Right cardiac atrium (tissue), 5 donors: Measurements from ENCODE around the gene SUCO. TPM values are rescaled to one million over a fixed set of nuclear protein-coding genes. Genes with fewer than 3 reads are reported as not detected.

ENCODE experiments used
- ATAC-seq, 2 donors: fragments of 200-7000 bp; cut with Tn5 transposase; one replicate each; pipeline versions ENCODE4 v1.8.0 to v1.9.1; 2020; ENCODE audit warnings: moderate library complexity in 2 of 2, mild to moderate bottlenecking in 1 of 2
- DNase-seq, 3 donors: peaks; one replicate each; pipeline ENCODE4 v3.0.0-alpha.2; 2020
- H3K27ac ChIP-seq: one replicate; pipeline ENCODE4 v1.5.1; 2013; ENCODE audit warnings: mild to moderate bottlenecking, low read length, control low read depth, moderate library complexity
- H3K27me3 ChIP-seq: one replicate; pipeline ENCODE4 v1.6.1; 2013; ENCODE audit not compliant: control insufficient read depth, insufficient read depth
- H3K4me1 ChIP-seq: one replicate; pipeline ENCODE4 v1.6.1; 2013; ENCODE audit warnings: low read length; ENCODE audit not compliant: control insufficient read depth, insufficient read depth
- H3K4me3 ChIP-seq: one replicate; pipeline ENCODE4 v1.5.1; 2013; ENCODE audit warnings: low read length, control low read depth
- H3K9me3 ChIP-seq: one replicate; pipeline ENCODE4 v1.6.1; 2013; ENCODE audit warnings: low read length; ENCODE audit not compliant: control insufficient read depth
- WGBS: extraction: QIAGEN DNeasy Blood & Tissue Kit; methylation state at CpG from one replicate; pipeline ENCODE4 v1.1.7; 2013; 5-methylcytosine and 5-hydroxymethylcytosine counted together
- intact Hi-C, 4 donors: fragments of 100-400 bp; cut with DNase I; formaldehyde crosslinking; loops; one replicate each; pipeline versions ENCODE4 v1.11.0 to v1.14.0; 2022 to 2023
- long read RNA-seq, 4 donors: library from polyadenylated mRNA; unstranded; transcript quantifications; one replicate each; pipeline ENCODE4 v2.0.0, GENCODE V29; 2020 to 2021
- polyA plus RNA-seq: library from polyadenylated mRNA; stranded (reverse); fragments of 200-250 nt; gene quantifications from one replicate; pipeline ENCODE4 v1.2.3, GENCODE V29; 2013
- total RNA-seq, 4 donors: library from RNA; stranded (reverse); fragmentation: NEBNext Ultra II Directional; extraction: Animal tissue kit (Norgen Biotek cat#: 25700); gene quantifications; one replicate each; pipeline ENCODE4 v1.2.1, GENCODE V29; 2021
- donor health status: healthy with polysubstance abuse.
- donor health status: DM: no; HTN: yes; CAD: no.
- donor health status: DM: no; HTN: no; CAD: no.
- donor health status: DM: no; HTN: yes; CAD: no; lungs with severe emphysema.
- donor health status: DM: yes; HTN: yes; CAD: no.

The SUCO gene, protein sequence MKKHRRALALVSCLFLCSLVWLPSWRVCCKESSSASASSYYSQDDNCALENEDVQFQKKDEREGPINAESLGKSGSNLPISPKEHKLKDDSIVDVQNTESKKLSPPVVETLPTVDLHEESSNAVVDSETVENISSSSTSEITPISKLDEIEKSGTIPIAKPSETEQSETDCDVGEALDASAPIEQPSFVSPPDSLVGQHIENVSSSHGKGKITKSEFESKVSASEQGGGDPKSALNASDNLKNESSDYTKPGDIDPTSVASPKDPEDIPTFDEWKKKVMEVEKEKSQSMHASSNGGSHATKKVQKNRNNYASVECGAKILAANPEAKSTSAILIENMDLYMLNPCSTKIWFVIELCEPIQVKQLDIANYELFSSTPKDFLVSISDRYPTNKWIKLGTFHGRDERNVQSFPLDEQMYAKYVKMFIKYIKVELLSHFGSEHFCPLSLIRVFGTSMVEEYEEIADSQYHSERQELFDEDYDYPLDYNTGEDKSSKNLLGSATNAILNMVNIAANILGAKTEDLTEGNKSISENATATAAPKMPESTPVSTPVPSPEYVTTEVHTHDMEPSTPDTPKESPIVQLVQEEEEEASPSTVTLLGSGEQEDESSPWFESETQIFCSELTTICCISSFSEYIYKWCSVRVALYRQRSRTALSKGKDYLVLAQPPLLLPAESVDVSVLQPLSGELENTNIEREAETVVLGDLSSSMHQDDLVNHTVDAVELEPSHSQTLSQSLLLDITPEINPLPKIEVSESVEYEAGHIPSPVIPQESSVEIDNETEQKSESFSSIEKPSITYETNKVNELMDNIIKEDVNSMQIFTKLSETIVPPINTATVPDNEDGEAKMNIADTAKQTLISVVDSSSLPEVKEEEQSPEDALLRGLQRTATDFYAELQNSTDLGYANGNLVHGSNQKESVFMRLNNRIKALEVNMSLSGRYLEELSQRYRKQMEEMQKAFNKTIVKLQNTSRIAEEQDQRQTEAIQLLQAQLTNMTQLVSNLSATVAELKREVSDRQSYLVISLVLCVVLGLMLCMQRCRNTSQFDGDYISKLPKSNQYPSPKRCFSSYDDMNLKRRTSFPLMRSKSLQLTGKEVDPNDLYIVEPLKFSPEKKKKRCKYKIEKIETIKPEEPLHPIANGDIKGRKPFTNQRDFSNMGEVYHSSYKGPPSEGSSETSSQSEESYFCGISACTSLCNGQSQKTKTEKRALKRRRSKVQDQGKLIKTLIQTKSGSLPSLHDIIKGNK (N-terminal part only)
- 10 to 100 TPM; 31.4 to 36.1 (median 32.0) TPM for total RNA-seq
- 10.3 TPM for polyA plus RNA-seq
- long read RNA-seq, donor 1, partial matches to known transcripts, result 10 of 17 reads
- long read RNA-seq, donor 1, other reads (novel, unspliced or antisense), result 7 of 17 reads
- long read RNA-seq, donor 2, partial matches to known transcripts, result 1 of 2 reads
- long read RNA-seq, donor 2, other reads (novel, unspliced or antisense), result 1 of 2 reads
- long read RNA-seq, donor 3, partial matches to known transcripts, result 13 of 21 reads
- long read RNA-seq, donor 3, other reads (novel, unspliced or antisense), result 6 of 21 reads
- long read RNA-seq, donor 4, partial matches to known transcripts, result 1 of 3 reads
- long read RNA-seq, donor 4, other reads (novel, unspliced or antisense), result 1 of 3 reads

DNA sequence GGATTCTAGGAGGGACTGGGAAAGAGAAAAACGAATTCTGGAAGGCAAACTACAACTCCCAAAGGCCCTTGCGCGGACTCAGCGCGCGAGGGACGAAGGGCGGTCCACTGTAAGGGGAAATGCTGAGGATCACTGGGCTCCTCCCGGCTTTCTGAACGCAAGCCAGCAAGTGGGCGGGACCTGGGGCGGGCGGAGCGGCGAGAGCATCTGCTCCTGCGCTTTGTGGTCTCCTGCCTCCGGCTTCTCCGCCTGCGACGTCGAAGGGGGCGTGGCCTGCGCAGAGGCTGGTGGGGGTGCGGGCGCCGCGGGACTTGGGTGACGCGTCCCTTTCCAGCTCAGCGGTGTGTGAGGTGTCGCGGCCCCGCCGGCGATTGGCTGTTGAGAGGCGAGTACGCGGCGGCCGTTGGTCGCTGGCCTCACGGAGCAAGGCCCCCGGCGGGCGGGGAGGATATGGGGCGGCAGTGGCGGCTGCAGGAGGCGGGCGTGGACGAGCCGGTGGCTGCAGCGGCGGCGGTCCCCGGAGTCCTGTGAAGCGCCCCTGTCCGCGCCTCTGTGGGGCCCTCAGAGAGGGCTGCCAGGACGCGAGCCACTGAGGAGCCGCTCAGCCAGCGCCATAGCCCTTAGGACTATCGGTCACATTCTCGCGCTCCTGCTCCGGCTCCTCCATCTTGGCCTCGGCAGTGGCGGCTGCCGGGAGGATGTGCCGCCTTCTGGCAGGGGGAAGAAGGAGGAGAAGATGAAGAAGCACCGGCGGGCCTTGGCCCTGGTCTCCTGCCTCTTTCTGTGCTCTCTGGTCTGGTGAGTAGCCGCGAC, at the start of gene SUCO:
TSS of gene SUCO (plus strand) at position 451 of the 813 bp plus-strand sequence. CDS start at position 737, 286 bp downstream.
- H3K4me3 ChIP-seq, result peak within 1 kb of the TSS; percentile 93
- no peaks in the 10 kb centered on the region for H3K4me1 ChIP-seq
- H3K27ac ChIP-seq, result peak within 1 kb of the TSS; percentile 97
- no peaks in the 10 kb centered on the region for H3K9me3 ChIP-seq
- ATAC-seq (peak; percentile 98 to 99), DNase-seq (peak; percentile 100)
- no peaks in the 10 kb centered on the region for H3K27me3 ChIP-seq
- under 1% methylated on average over 74 of the region's 74 CpGs for WGBS
- intact Hi-C loops, result loop anchor here in 2 of 4 donors (5.0 to 10.0 kb wide), 2 partner anchors 78 to 81 kb away; no protein-coding TSS in a partner anchor

DNA sequence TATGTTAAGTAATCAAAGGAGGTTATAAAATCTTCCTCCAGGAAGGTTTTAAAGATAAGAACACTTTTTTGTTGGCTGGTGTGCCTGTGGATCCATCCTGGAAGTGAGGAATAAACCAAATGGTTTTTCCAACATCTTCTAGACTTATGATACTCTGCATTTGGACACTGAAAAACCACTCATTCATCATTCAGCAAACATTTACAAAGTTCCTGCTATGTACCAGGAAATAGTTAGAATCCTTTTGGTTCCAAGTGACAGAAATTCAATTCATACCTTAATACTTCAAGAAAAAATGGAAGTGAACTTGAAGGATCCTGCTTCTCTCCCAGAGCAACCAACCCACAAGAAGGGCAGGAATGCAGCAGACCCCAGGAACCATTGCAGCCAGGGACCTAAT, 49.5 kb upstream of the SUCO start:
- no peak overlapping the region for H3K4me3 ChIP-seq
- no peak for DNase-seq
- ATAC-seq, result no peak

DNA sequence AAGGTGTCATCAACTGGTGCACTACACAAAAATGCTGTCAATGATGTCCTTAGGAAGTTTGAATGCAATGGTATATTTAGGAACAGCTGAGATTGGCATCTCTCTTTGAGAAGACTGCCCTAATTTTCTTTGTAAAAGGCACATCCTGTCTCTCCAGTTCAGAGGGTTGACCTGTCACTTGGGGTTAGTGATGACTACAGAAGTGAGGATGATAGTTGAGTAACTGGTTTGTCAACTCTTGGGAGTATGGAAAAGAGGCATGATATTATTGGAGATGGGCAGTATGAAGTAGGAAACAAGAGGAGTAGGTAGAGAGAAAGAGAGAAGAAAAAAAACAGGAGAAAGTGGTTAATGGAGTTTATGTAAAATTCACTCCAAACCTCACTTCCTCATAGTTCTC, 48.7 kb upstream of the SUCO start:
- Histone ChIP-seq H3K9me3 (no peaks in the 10 kb centered on the region), H3K27ac (no peak overlapping the region), H3K27me3 (no peaks in the 10 kb centered on the region), H3K4me3 (no peak overlapping the region), H3K4me1 (peaks cover 2% of the 10 kb centered on the region)
- DNase-seq (no peak), ATAC-seq (no peak)
- intact Hi-C loops, result no loop called here

More for the DNA sequence above, 49.5 kb upstream of the SUCO start:
- intact Hi-C loops, result no loop called here
- Histone ChIP-seq H3K27ac (no peak overlapping the region), H3K27me3 (no peaks in the 10 kb centered on the region), H3K9me3 (no peaks in the 10 kb centered on the region), H3K4me1 (peaks cover 2% of the 10 kb centered on the region)

DNA sequence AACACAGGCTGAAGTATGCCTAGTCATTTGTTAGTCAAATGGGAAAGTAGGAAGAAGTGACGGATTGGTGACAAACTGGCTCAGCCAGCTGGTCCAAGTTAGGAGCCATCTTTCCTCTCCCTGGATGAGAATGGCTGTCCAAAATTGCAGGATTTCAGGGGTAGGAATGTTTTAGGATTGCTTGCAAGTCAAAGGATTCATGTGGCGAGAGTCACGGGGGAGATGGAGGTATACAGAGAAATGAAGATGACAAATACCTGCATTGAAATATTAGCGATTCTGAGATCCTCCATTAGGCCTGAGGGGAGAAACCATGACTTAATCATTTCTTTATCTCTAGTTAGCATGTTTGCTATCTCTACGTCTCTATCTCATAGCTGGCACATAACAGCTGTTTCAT, 47.3 kb upstream of the SUCO start:
- no peak overlapping the region for H3K27ac ChIP-seq
- WGBS, result 71% methylated on average over 5 of the region's 5 CpGs
- H3K9me3 ChIP-seq, result no peaks in the 10 kb centered on the region
- no peaks in the 10 kb centered on the region for H3K27me3 ChIP-seq
- H3K4me1 ChIP-seq, result peaks cover 2% of the 10 kb centered on the region
- intact Hi-C loops, result no loop called here
- H3K4me3 ChIP-seq, result no peak overlapping the region
- DNase-seq, result no peak
- ATAC-seq, result no peak

DNA sequence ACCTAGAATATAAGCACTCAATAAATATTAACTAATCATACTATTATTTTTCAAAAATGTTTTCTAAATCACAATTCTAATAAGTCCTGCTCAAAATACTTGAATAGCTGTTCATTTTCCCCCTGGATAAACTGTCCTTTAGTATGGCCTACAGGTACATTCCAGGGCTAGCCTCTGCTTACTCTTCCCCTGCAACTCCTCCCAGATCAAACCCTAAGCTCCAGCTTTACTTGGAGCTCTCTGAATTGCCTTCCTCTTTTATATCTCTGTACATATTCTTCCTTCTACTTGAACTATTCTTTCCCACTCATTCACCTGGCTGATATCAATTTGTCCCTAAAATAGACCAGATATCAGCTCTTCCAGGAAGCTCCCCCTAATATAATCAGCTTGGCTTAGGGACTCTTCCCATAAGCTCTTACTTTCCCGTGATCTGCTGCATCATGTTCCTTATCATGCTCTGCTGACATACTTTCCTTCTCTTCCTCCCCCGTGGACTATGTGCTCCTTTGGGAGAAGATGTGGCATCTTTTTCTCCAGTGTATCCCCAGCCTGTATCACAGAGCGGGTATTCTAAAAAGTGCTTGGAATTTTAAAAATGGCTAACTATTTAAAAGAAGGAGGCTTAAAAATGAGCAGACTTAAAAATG, 46.0 kb upstream of the SUCO start:
- DNase-seq (no peak), ATAC-seq (no peak)
- H3K4me1 ChIP-seq, result peaks cover 2% of the 10 kb centered on the region
- intact Hi-C loops, result no loop called here
- no peak overlapping the region for H3K27ac ChIP-seq
- H3K9me3 ChIP-seq, result no peaks in the 10 kb centered on the region
- H3K4me3 ChIP-seq, result no peak overlapping the region
- no peaks in the 10 kb centered on the region for H3K27me3 ChIP-seq
- WGBS, result 29% methylated on average over 3 of the region's 3 CpGs

DNA sequence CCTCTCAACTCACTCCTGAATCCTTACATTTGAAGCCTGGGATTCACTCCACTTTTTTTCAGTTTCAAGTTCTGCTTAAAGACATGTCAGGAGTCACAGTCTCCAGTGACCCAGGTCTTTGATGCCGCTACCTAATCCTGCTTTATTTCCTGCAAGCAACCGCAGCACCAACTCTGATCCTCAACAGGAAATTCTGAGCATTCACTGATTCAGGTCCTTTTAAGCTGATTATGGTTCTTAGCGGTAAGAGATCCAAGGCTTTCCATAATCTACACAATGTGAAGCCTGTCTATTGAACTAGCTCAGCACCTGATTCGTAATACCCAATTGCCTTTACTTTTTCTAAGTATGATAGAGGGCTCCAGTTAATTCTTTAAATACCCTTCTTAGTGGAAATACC, 45.4 kb upstream of the SUCO start:
- Histone ChIP-seq H3K9me3 (no peaks in the 10 kb centered on the region), H3K4me3 (no peak overlapping the region), H3K27me3 (no peaks in the 10 kb centered on the region), H3K27ac (no peak overlapping the region), H3K4me1 (peaks cover 2% of the 10 kb centered on the region)
- ATAC-seq (no peak), DNase-seq (no peak)
- WGBS, result 66% methylated on average over 4 of the region's 4 CpGs
- intact Hi-C loops, result no loop called here

DNA sequence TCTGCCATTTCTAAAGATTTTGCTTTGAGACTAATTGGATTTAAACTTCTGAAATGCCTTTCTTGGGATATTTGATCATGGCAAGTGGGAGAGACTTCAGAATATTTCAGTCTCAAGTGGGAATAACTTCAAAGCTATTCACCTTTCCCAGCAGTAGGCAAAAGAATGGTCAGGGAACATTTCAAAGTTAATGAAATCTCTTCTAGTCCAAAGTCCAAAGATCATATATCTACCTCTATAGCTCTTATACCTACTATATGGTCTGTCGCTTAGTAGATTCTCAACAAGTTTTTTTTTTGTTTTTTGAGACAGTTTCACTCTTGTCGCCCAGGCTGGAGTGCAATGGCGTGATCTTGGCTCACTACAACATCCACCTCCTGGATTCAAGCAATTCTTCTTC, 44.6 kb upstream of the SUCO start:
- Histone ChIP-seq H3K4me3 (no peak overlapping the region), H3K27ac (no peak overlapping the region), H3K4me1 (peaks cover 2% of the 10 kb centered on the region), H3K9me3 (no peaks in the 10 kb centered on the region), H3K27me3 (no peaks in the 10 kb centered on the region)
- DNase-seq (no peak), ATAC-seq (no peak)
- WGBS, result 96% methylated on average over 3 of the region's 3 CpGs
- intact Hi-C loops, result no loop called here

DNA sequence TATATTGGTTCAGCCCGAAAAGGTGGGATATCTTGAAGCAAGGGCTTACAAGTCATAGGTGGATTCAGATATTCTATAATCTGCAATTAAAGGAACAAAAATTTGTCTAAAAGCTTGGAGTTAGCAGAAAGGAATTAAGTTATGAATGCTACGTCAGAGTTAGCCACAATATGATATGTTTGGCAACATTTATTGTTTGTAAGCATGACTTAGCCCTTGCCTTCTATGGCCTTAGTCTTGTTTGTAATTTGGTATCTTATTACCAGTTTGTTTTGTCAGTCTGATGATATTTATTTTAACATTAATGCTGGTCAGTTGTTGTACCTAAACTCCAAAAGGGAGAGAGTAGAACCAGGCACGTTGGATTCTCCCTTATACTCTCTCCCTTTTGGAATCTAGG, 43.1 kb upstream of the SUCO start:
- ATAC-seq, result no peak
- Histone ChIP-seq H3K4me3 (no peak overlapping the region), H3K4me1 (peaks cover 2% of the 10 kb centered on the region), H3K27ac (no peak overlapping the region), H3K27me3 (no peaks in the 10 kb centered on the region), H3K9me3 (no peaks in the 10 kb centered on the region)
- DNase-seq, result no peak
- 84% methylated on average over 3 of the region's 3 CpGs for WGBS
- intact Hi-C loops, result no loop called here

DNA sequence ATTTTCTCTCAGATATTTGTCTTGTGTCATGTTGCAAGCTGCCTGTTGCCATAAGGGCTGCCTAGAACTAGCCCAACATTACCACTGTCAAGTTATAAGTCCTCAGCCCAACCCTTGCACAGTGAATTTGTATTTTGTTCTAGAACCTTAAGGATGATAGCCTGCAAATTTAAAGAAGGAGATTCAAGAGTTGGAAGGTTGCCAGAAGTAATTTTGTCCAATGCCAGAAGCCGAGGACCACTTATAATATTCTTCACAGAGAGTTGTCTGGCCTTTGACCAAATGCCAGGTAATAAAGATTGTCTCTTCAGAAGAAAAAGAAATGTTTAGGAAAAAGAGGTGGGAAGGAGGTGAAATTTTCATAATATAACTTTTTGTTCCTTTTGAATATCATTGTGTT, 40.5 kb upstream of the SUCO start:
- H3K4me1 ChIP-seq, result peaks cover 2% of the 10 kb centered on the region
- WGBS, result 72% methylated on average over 1 of the region's 1 CpG
- H3K27ac ChIP-seq, result no peak overlapping the region
- DNase-seq (no peak), ATAC-seq (no peak)
- no peaks in the 10 kb centered on the region for H3K9me3 ChIP-seq
- intact Hi-C loops, result no loop called here
- H3K27me3 ChIP-seq, result no peaks in the 10 kb centered on the region
- no peak overlapping the region for H3K4me3 ChIP-seq
